Loucy (cell line): Measurements from ENCODE around the gene OR6Y1.

ENCODE experiments used
- H2AFZ ChIP-seq: fragments of 200-600 bp; sonication (generic); 2 replicates; pipeline ENCODE4 v1.6.0; 2016; ENCODE audit warnings: antibody characterized with exemption, mild to moderate bottlenecking, low read length, moderate library complexity
- H3F3A ChIP-seq: fragments of 200-600 bp; 2 replicates; pipeline ENCODE4 v1.6.0; 2016; ENCODE audit warnings: antibody characterized with exemption, low read depth, mild to moderate bottlenecking
- H3K27me3 ChIP-seq: fragments of 200-600 bp; sonication (generic); 2 replicates; pipeline ENCODE4 v1.6.1; 2014; ENCODE audit warnings: low read length, mild to moderate bottlenecking; ENCODE audit not compliant: insufficient read depth, poor library complexity, severe bottlenecking
- H3K36me3 ChIP-seq: fragments of 200-600 bp; sonication (generic); 2 replicates; pipeline ENCODE4 v1.6.1; 2016; ENCODE audit warnings: low read length; ENCODE audit not compliant: insufficient read depth
- H3K4me1 ChIP-seq: fragments of 200-600 bp; sonication (generic); 2 replicates; pipeline ENCODE4 v1.5.1; 2014; ENCODE audit warnings: low read length, mild to moderate bottlenecking; ENCODE audit not compliant: insufficient read depth, poor library complexity, severe bottlenecking
- H3K4me2 ChIP-seq: fragments of 200-600 bp; sonication (generic); 2 replicates; pipeline ENCODE4 v1.6.0; 2014; ENCODE audit warnings: antibody characterized with exemption, low read length, low read depth, mild to moderate bottlenecking; ENCODE audit not compliant: poor library complexity, severe bottlenecking
- H3K4me3 ChIP-seq: fragments of 200-600 bp; sonication (generic); 2 replicates; pipeline ENCODE4 v1.5.1; 2014; ENCODE audit warnings: low read length, mild to moderate bottlenecking, mixed read lengths; ENCODE audit not compliant: poor library complexity, severe bottlenecking
- H3K79me2 ChIP-seq: fragments of 200-600 bp; sonication (generic); 2 replicates; pipeline ENCODE4 v1.6.1; 2014; ENCODE audit warnings: low read length; ENCODE audit not compliant: insufficient read depth
- H3K9ac ChIP-seq: fragments of 200-600 bp; sonication (generic); 2 replicates; pipeline ENCODE4 v1.6.0; 2014; ENCODE audit warnings: mild to moderate bottlenecking, low read depth, low read length, moderate library complexity; ENCODE audit not compliant: poor library complexity, severe bottlenecking
- H3K9me2 ChIP-seq: fragments of 200-600 bp; sonication (generic); replicated peaks from 2 replicates; pipeline ENCODE4 v1.6.1; 2016; ENCODE audit warnings: low read depth, low read length, mixed read lengths
- H3K9me3 ChIP-seq: fragments of 200-600 bp; sonication (generic); 2 replicates; pipeline ENCODE4 v1.6.1; 2014; ENCODE audit warnings: mild to moderate bottlenecking, antibody characterized with exemption, low read length, low read depth; ENCODE audit not compliant: insufficient read depth
- H4K20me1 ChIP-seq: fragments of 200-600 bp; sonication (generic); 2 replicates; pipeline ENCODE4 v1.6.0; 2014; ENCODE audit warnings: antibody characterized with exemption, low read length, mild to moderate bottlenecking; ENCODE audit not compliant: insufficient read depth, poor library complexity, severe bottlenecking
- CTCF ChIP-seq: fragments of 200-600 bp; sonication (generic); conservative IDR thresholded peaks from 2 replicates; pipeline ENCODE4 v1.5.1; 2014; ENCODE audit warnings: mild to moderate bottlenecking, antibody characterized with exemption, low read length
- EZH2phosphoT487 ChIP-seq: fragments of 200-600 bp; IDR thresholded peaks from 2 replicates; pipeline ENCODE4 v1.6.1; 2018; ENCODE audit warnings: antibody characterized with exemption, mild to moderate bottlenecking, moderate library complexity, borderline replicate concordance

OR6Y1 gene

GRCh38 chr1:158554352-158554751 lies at the start of gene OR6Y1:
Gene OR6Y1, minus strand, starts transcription at chr1:158554405. Its CDS starts 6,300 bp downstream, at chr1:158548105.
- Histone ChIP-seq H3K79me2 (no peaks in the 10 kb centered on the region), H3K27me3 (no peaks in the 10 kb centered on the region), H3K4me2 (no peak within 1 kb of the TSS), H3K4me3 (no peak within 1 kb of the TSS), H3K36me3 (no peaks in the 10 kb centered on the region), H3F3A (no peaks in the 10 kb centered on the region), H4K20me1 (no peaks in the 10 kb centered on the region), H3K4me1 (no peaks in the 10 kb centered on the region), H3K9ac (no peak within 1 kb of the TSS), H3K9me3 (no peaks in the 10 kb centered on the region), H3K9me2 (no peaks in the 10 kb centered on the region), H2AFZ (no peak within 1 kb of the TSS)
- TF ChIP-seq CTCF (no peak), EZH2phosphoT487 (no peak)

- no peaks in the 10 kb centered on the region for H3F3A ChIP-seq
- no peak for TF ChIP-seq CTCF
- no peak overlapping the region for H2AFZ ChIP-seq
- peaks cover 9% of the 10 kb centered on the region; the same call in 1 of the 2 replicates for H3K9me3 ChIP-seq
- H3K9me2 ChIP-seq: no peaks in the 10 kb centered on the region
- no peaks in the 10 kb centered on the region for H3K27me3 ChIP-seq
- no peaks in the 10 kb centered on the region for H4K20me1 ChIP-seq
- H3K9ac ChIP-seq: no peak overlapping the region
- no peaks in the 10 kb centered on the region for H3K36me3 ChIP-seq
- no peaks in the 10 kb centered on the region for H3K4me1 ChIP-seq
- H3K4me2 ChIP-seq: no peak overlapping the region
- H3K4me3 ChIP-seq: no peak overlapping the region
- no peaks in the 10 kb centered on the region for H3K79me2 ChIP-seq
Measured at GRCh38 chr1:158600735-158601134, 46.5 kb upstream of the OR6Y1 start.

GRCh38 chr1:158586942-158587341 lies 32.7 kb upstream of the OR6Y1 start:
- no peaks in the 10 kb centered on the region for H3K9me2 ChIP-seq
- no peak overlapping the region for H2AFZ ChIP-seq
- no peaks in the 10 kb centered on the region; the same call in 1 of the 2 replicates for H3K9me3 ChIP-seq
- H3K4me2 ChIP-seq: no peak overlapping the region
- H3K9ac ChIP-seq: no peak overlapping the region
- no peaks in the 10 kb centered on the region for H3K79me2 ChIP-seq
- no peaks in the 10 kb centered on the region for H3K27me3 ChIP-seq
- no peaks in the 10 kb centered on the region for H3K36me3 ChIP-seq
- TF ChIP-seq EZH2phosphoT487 (no peak), CTCF (no peak)
- no peaks in the 10 kb centered on the region for H3K4me1 ChIP-seq
- no peaks in the 10 kb centered on the region for H3F3A ChIP-seq
- no peaks in the 10 kb centered on the region for H4K20me1 ChIP-seq
- no peak overlapping the region for H3K4me3 ChIP-seq
